Measurements from ENCODE around the gene RXFP3.

The RXFP3 gene

DNA sequence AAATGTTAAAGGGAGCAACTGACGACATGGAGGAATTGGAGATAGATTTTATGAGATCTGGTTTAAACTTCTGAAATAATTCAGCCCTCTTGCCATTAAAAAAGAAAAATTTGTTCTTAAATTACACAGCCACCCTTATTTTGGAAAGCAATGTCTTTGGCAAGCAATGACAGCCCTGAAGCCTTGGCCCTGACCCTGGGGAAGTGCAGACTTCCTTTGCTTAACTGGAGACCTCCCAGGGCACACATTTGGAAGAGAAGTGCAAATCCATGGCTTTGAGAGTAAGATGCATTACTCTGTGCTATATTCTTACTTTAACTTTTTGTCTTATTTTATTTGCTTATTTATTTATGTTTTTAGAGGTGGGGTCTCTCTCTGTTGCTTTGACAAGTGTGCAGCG lies 22.0 kb downstream of the RXFP3 start:
- H3K4me3 ChIP-seq (ENCODE audit: low read depth, low read length): no peak overlapping the region
- H3K27me3 ChIP-seq: peaks cover 15% of the 10 kb centered on the region
- H3K9me3 ChIP-seq: no peaks in the 10 kb centered on the region
- TF ChIP-seq, protein P1, sequence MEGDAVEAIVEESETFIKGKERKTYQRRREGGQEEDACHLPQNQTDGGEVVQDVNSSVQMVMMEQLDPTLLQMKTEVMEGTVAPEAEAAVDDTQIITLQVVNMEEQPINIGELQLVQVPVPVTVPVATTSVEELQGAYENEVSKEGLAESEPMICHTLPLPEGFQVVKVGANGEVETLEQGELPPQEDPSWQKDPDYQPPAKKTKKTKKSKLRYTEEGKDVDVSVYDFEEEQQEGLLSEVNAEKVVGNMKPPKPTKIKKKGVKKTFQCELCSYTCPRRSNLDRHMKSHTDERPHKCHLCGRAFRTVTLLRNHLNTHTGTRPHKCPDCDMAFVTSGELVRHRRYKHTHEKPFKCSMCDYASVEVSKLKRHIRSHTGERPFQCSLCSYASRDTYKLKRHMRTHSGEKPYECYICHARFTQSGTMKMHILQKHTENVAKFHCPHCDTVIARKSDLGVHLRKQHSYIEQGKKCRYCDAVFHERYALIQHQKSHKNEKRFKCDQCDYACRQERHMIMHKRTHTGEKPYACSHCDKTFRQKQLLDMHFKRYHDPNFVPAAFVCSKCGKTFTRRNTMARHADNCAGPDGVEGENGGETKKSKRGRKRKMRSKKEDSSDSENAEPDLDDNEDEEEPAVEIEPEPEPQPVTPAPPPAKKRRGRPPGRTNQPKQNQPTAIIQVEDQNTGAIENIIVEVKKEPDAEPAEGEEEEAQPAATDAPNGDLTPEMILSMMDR (IDR thresholded peaks at IDR 0.05; ENCODE audit: low read depth, low read length): no peak
- DNase-seq: no peak
- no peaks in the 10 kb centered on the region for H3K4me1 ChIP-seq
- no peaks in the 10 kb centered on the region for H3K36me3 ChIP-seq

DNA sequence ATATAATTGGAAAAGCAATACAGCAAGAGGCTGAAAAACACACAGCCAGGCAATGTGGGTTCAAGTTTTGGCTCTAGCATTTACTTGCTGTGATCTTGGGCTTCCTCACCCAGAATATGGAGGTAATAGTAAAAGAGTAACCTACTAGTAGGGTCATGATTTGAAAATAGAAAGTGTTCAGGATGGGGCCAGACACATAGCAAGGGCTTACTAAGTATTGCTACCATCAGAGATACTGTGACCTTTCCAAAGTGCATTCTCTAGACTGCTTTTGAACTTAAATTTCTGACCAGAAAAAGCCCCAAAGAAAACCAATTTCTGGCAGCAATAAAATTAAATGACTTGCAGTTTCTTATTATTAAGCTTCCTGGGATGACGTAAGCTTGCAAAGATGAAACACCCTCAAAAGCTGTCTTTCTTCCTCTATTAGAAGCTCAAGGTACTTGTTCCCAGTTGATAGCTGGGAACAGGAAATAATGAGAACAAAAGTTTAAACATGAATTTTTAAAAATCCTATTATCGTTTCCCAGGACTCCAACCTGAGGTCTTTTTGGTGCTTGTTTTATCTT lies 28.0 kb downstream of the RXFP3 start:
- Histone ChIP-seq H3K27me3 (peaks cover 10% of the 10 kb centered on the region), H3K36me3 (no peaks in the 10 kb centered on the region)
- TF ChIP-seq, protein P1 (IDR thresholded peaks at IDR 0.05; ENCODE audit: low read depth, low read length): no peak

DNA sequence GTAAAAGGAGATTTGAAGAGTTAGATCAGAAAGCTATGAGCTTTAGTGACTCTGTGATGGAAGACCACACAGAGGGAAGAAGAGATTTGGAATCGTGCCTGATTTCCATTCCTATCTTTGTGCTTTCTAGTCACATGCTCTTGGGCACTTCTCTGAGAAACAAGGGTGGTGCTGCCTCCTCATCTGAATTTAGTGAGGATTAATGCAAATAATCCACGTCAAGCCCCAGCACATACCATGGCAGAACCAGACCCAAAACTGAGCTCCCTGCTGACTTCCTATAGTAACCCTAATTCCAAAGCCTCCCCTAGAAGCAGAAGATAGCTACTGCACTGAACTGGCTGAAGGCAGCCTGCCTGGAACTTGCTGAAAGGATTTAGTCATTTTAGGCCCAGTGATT lies 30.6 kb downstream of the RXFP3 start:
- no peaks in the 10 kb centered on the region for H3K36me3 ChIP-seq
- no peak overlapping the region for H3K4me3 ChIP-seq (ENCODE audit: low read depth, low read length)
- H3K27me3 ChIP-seq: peaks cover 10% of the 10 kb centered on the region
- no peaks in the 10 kb centered on the region for H3K4me1 ChIP-seq
- H3K9me3 ChIP-seq: no peaks in the 10 kb centered on the region
- DNase-seq: no peak
- TF ChIP-seq, protein P1 (IDR thresholded peaks at IDR 0.05; ENCODE audit: low read depth, low read length): no peak

More for the DNA sequence above, 28.0 kb downstream of the RXFP3 start:
- Histone ChIP-seq H3K4me1 (no peaks in the 10 kb centered on the region), H3K9me3 (no peaks in the 10 kb centered on the region), H3K4me3 (ENCODE audit: low read depth, low read length) (no peak overlapping the region)
- DNase-seq: no peak

DNA sequence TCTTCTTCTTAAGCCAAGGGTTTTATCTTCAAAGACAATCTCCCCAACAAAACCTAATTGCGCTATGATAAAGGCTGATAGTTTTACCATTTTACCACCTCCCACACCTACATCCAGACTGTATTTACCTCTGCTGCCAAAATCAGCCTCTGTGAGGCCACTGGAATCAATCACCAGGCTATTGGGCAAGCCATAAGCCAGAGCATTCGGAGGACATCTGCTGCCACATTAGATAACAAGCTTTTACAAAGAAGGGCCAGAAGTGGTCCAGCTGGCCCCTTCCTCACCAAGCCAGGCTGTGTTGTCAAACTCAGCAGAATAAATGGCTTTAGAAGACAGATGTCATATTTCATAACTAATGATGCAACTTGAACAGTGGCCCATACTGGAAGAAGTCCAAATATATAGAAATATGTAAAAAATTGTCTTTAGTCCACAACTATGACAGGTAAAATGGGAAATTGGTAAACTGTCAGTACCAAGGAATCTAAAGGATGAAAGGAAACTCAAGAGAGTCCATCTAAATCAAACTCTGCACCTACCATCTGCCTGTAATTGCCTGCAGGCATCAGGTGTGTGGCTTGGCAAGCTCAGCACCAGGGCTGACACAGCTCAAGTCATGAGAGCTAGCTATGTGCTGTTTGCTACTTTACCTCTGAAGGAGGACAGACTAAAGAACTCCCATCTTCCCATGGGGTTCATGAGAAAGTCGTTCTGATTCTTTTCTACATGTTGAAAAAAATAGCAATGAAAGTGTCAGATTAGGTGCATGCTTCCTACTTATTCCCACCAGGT lies 32.2 kb downstream of the RXFP3 start:
- no peaks in the 10 kb centered on the region for H3K9me3 ChIP-seq
- TF ChIP-seq, protein P1 (IDR thresholded peaks at IDR 0.05; ENCODE audit: low read depth, low read length): no peak
- H3K27me3 ChIP-seq: peaks cover 11% of the 10 kb centered on the region
- no peaks in the 10 kb centered on the region for H3K36me3 ChIP-seq
- DNase-seq: peak; percentile 26
- H3K4me1 ChIP-seq: no peaks in the 10 kb centered on the region
- no peak overlapping the region for H3K4me3 ChIP-seq (ENCODE audit: low read depth, low read length)

DNA sequence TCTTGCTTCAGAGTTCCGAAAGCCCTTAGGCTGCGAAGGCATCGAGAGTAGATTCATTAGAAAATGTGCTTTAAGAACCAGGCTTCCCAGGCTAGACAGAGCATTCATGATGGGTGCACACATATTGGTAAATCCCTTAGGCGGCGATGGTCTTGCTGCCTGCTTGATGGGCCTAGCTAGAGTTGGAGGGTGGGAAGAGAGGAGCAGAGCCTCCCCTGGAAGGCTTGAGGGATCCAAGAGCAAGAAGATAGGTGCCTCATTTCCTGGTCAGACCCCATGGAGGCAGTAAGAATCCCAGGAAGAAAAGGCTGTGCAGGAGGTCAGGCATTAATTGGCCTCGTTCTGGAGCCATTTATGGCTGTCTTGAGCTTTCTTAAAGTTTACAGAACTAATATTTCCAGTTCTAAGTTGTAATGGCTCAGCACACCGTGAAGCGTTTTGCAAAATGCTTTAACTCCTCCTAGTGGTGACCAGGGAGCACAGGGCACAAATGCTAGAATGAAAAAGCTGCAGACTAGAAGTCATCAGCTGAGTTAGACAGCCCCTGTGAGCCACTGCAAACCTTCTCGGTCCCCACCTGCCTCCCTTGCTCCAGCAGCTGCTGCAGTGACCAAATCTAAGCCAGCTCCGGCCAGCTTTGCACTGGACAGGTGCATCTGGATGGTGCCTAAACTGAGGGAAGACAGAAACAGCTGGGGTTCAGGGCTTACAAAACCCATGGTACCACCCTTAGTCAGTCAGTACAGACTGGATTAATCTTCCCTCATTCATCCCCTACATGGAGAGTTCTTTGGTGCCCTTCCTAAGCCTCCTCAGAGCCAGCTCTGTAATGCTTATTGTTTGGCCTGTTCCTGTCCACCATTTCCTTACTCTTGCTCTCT lies 33.6 kb downstream of the RXFP3 start:
- no peaks in the 10 kb centered on the region for H3K36me3 ChIP-seq
- H3K4me3 ChIP-seq (ENCODE audit: low read depth, low read length): no peak overlapping the region
- no peaks in the 10 kb centered on the region for H3K4me1 ChIP-seq
- H3K27me3 ChIP-seq: peaks cover 11% of the 10 kb centered on the region
- no peak for DNase-seq
- TF ChIP-seq, protein P1 (IDR thresholded peaks at IDR 0.05; ENCODE audit: low read depth, low read length): peak; percentile 73
- H3K9me3 ChIP-seq: no peaks in the 10 kb centered on the region
